ENCODE data around the gene DHRSX.
"Not testable (repeated sequence)": the region's sequence is repeated elsewhere in the genome, so short reads cannot be mapped to it uniquely, and the experiment has no call there.

Gene DHRSX

GRCh38 chrX:2519638-2520037, 18.9 kb upstream of the DHRSX start:
- DNase-seq: not testable (repeated sequence)

- no peak for DNase-seq
Observed at GRCh38 chrX:2517055-2517454, 16.3 kb upstream of the DHRSX start.

- DNase-seq: no peak
Observed at GRCh38 chrX:2516623-2517022, 15.8 kb upstream of the DHRSX start.

- DNase-seq: no peak
Observed at GRCh38 chrX:2514131-2514530, 13.4 kb upstream of the DHRSX start.

GRCh38 chrX:2513121-2513664, 12.4 kb upstream of the DHRSX start:
- DNase-seq: no peak

GRCh38 chrX:2512501-2512900, 11.7 kb upstream of the DHRSX start:
- no peak for DNase-seq

GRCh38 chrX:2511326-2511725, 10.6 kb upstream of the DHRSX start:
- no peak for DNase-seq

GRCh38 chrX:2508648-2509335, 8.0 kb upstream of the DHRSX start:
- DNase-seq: no peak

GRCh38 chrX:2507904-2508627, 7.3 kb upstream of the DHRSX start:
- DNase-seq: no peak

- DNase-seq: no peak
Observed at GRCh38 chrX:2507196-2507595, 6.4 kb upstream of the DHRSX start.

- not testable (repeated sequence) for DNase-seq
Observed at GRCh38 chrX:2505341-2505740, 4.6 kb upstream of the DHRSX start.

GRCh38 chrX:2504706-2505332, 4.0 kb upstream of the DHRSX start:
- no peak for DNase-seq

- no peak for DNase-seq
Observed at GRCh38 chrX:2503591-2504500, 3.1 kb upstream of the DHRSX start.

- no peak for DNase-seq
Observed at GRCh38 chrX:2502668-2503519, 2.1 kb upstream of the DHRSX start.

- no peak for DNase-seq
Observed at GRCh38 chrX:2502120-2502667, 1.4 kb upstream of the DHRSX start.

- no peak for DNase-seq
Observed at GRCh38 chrX:2501559-2502102, 855 bp upstream of the DHRSX start.

- DNase-seq: peak; percentile 52
Observed at GRCh38 chrX:2500091-2500802, 529 bp downstream of the DHRSX start.

- no peak for DNase-seq
Observed at GRCh38 chrX:2499507-2499906, 1.3 kb downstream of the DHRSX start.

GRCh38 chrX:2498781-2499302, 1.9 kb downstream of the DHRSX start:
- no peak for DNase-seq
